K562 (cell line): Measurements from ENCODE around the gene TULP1.

Experiments used
- CHD4 ChIP-seq: fragments of 200-600 bp; sonication (generic); IDR thresholded peaks from 3 replicates; pipeline ENCODE4 v1.6.1; 2012; ENCODE audit warnings: low read depth, mild to moderate bottlenecking, mixed read lengths, low read length, inconsistent platforms; ENCODE audit not compliant: insufficient read depth, insufficient replicate concordance, poor library complexity, severe bottlenecking
- CLOCK ChIP-seq: fragments of 250-450 bp; sonication (Bioruptor Pico); IDR thresholded peaks from 2 replicates; pipeline ENCODE4 v1.4.0; 2020; ENCODE audit warnings: mild to moderate bottlenecking, moderate library complexity, borderline replicate concordance
- CTCF ChIP-seq, 3 experiments: IDR thresholded peaks in 2 of 3; conservative IDR thresholded peaks in 1 of 3; 2 replicates each; pipeline ENCODE4 v1.5.1; 2011 to 2012; ENCODE audit warnings: low read length in 3 of 3, mild to moderate bottlenecking in 3 of 3, control low read depth in 2 of 3, improper control_type of control experiment in 1 of 3, inconsistent platforms in 1 of 3, low read depth in 1 of 3, mixed read lengths in 1 of 3, moderate library complexity in 1 of 3; ENCODE audit not compliant: insufficient read depth in 2 of 3
- FOXJ2 ChIP-seq: fragments of 200-800 bp; sonication (Bioruptor generic); IDR thresholded peaks from 2 replicates; pipeline ENCODE4 v1.6.1; 2016; ENCODE audit warnings: missing genetic modification characterization, missing compliant biosample characterization
- JUN ChIP-seq, 2 experiments: sonication (generic) in 1 of 2; formaldehyde crosslinking in 1 of 2; IDR thresholded peaks; 2 replicates each; pipeline versions ENCODE4 v1.6.1 to v1.8.0; 2012 to 2022; ENCODE audit warnings: borderline replicate concordance in 2 of 2, mild to moderate bottlenecking in 2 of 2, improper control_type of control experiment in 1 of 2, low read depth in 1 of 2, low read length in 1 of 2, missing genetic modification reagents in 1 of 2
- KLF6 ChIP-seq: fragments of 250-450 bp; sonication (Bioruptor Pico); IDR thresholded peaks from 2 replicates; pipeline ENCODE4 v1.4.0; 2020; ENCODE audit warnings: mild to moderate bottlenecking, moderate library complexity, borderline replicate concordance
- POLR2AphosphoS2 ChIP-seq: IDR thresholded peaks from 2 replicates; pipeline ENCODE4 v1.6.1; 2012; ENCODE audit warnings: low read length, improper control_type of control experiment
- RNF2 ChIP-seq: sonication (generic); IDR thresholded peaks from 2 replicates; pipeline ENCODE4 v1.6.1; 2016
- TARDBP ChIP-seq: fragments of 450-650 bp; IDR thresholded peaks from 2 replicates; pipeline ENCODE4 v1.6.1; 2016
- TBP ChIP-seq: optimal IDR thresholded peaks from 2 replicates; pipeline ENCODE3; 2011; ENCODE audit warnings: low read depth, low read length, improper control_type of control experiment
- ZBTB49 ChIP-seq: sonication (generic); formaldehyde crosslinking; IDR thresholded peaks from 2 replicates; pipeline ENCODE4 v1.8.0; 2022; ENCODE audit warnings: missing genetic modification reagents, mild to moderate bottlenecking, borderline replicate concordance

GRCh38 chr6:35491558-35492257 lies 21.0 kb downstream of the TULP1 start:
- no peak for TF ChIP-seq RNF2
- no peak for TF ChIP-seq FOXJ2 (tag)
- TF ChIP-seq TBP, result no peak
- no peak for TF ChIP-seq ZBTB49 (CRISPR knock-in tag)
- no peak for TF ChIP-seq CTCF (IDR thresholded peaks at IDR 0.05 in 2 of 3, conservative IDR thresholded peaks at IDR 0.05 in 1 of 3; ENCODE audit: insufficient read depth in 2 of 3, low read depth in 1 of 3, low read length in 3 of 3)
- no peak for TF ChIP-seq CLOCK (CRISPR knock-in tag)
- TF ChIP-seq TARDBP, result no peak
- TF ChIP-seq KLF6 (CRISPR knock-in tag), result no peak
- TF ChIP-seq POLR2AphosphoS2, result no peak
- no peak for TF ChIP-seq JUN (IDR thresholded peaks at IDR 0.05; ENCODE audit: borderline replicate concordance, low read depth, low read length)
- TF ChIP-seq JUN (CRISPR knock-in tag; IDR thresholded peaks at IDR 0.05; ENCODE audit: borderline replicate concordance), result no peak
- TF ChIP-seq CHD4, result no peak
